Adrenal gland (tissue), 12 donors: ENCODE data around the gene HPDL. TPM values are rescaled to one million over a fixed set of nuclear protein-coding genes. Genes with fewer than 3 reads are reported as not detected.

ENCODE experiments used
- DNase-seq, 7 donors: peaks; one replicate each; pipeline ENCODE4 v3.0.0-alpha.2; 2019 to 2020
- H3K27ac ChIP-seq, 5 donors: fragments of 200-600 bp; sonication (generic) in 4 of 5; 1 replicate in 3 of 5; 2 replicates in 2 of 5; pipeline versions ENCODE4 v1.5.1 to v1.8.0; 2016 to 2020; ENCODE audit warnings: mild to moderate bottlenecking in 1 of 5
- H3K27me3 ChIP-seq: fragments of 200-600 bp; 2 replicates; pipeline ENCODE4 v1.8.0; 2021
- H3K36me3 ChIP-seq, 2 donors: fragments of 200-600 bp; replicated peaks in 1 of 2; 1 replicate in 1 of 2; 2 replicates in 1 of 2; pipeline versions ENCODE4 v1.5.1 to v1.8.0; 2018 to 2022
- H3K4me1 ChIP-seq, 2 donors: fragments of 200-600 bp; replicated peaks in 1 of 2; 1 replicate in 1 of 2; 2 replicates in 1 of 2; pipeline versions ENCODE4 v1.5.1 to v1.8.0; 2018 to 2021
- H3K4me3 ChIP-seq, 4 donors: fragments of 200-600 bp; sonication (generic) in 3 of 4; one replicate each; pipeline ENCODE4 v1.5.1; 2016 to 2018
- H3K9me3 ChIP-seq, 3 donors: fragments of 200-600 bp; sonication (generic) in 1 of 3; replicated peaks in 1 of 3; 1 replicate in 2 of 3; 2 replicates in 1 of 3; pipeline versions ENCODE4 v1.5.1 to v1.8.0; 2016 to 2021
- CTCF ChIP-seq, 6 experiments: fragments of 450-650 bp in 4 of 6; fragments of 200-600 bp in 2 of 6; sonication (generic) in 1 of 6; IDR thresholded peaks; 1 replicate in 5 of 6; 2 replicates in 1 of 6; pipeline versions ENCODE4 v1.5.1 to v1.8.0; 2016 to 2021; ENCODE audit warnings: antibody characterized with exemption in 6 of 6, mild to moderate bottlenecking in 2 of 6, moderate library complexity in 1 of 6
- POLR2A ChIP-seq, 2 donors: fragments of 450-650 bp; IDR thresholded peaks; one replicate each; pipeline ENCODE4 v1.6.1; 2017; ENCODE audit warnings: antibody characterized with exemption in 2 of 2, mild to moderate bottlenecking in 2 of 2, moderate library complexity in 1 of 2
- WGBS, 4 donors: extraction: QIAGEN DNeasy Blood & Tissue Kit in 2 of 4; methylation state at CpG; one replicate each; pipeline versions ENCODE4 v1.1.5 to v1.1.7; 2013 to 2017; 5-methylcytosine and 5-hydroxymethylcytosine counted together
- intact Hi-C, 2 donors: fragments of 100-400 bp; cut with DNase I; formaldehyde crosslinking; loops; one replicate each; pipeline versions ENCODE4 v1.14.1 to v1.15.0; 2022 to 2023
- polyA plus RNA-seq, 3 donors: library from polyadenylated mRNA; stranded (reverse); fragments of 200-250 nt in 2 of 3; fragments of 350-450 nt in 1 of 3; fragmentation: Illumina TruSeq in 1 of 3; extraction: RNeasy Lipid Tissue Mini Kit (QIAGEN cat#74804) in 1 of 3; gene quantifications; one replicate each; pipeline ENCODE4 v1.2.3, GENCODE V29; 2013 to 2014
- total RNA-seq, 9 donors: library from RNA; depleted of rRNA in 4 of 9; stranded (reverse); fragments of >200 nt in 4 of 9; fragments of 120-200 nt in 1 of 9; fragmentation: NEBNext Ultra II Directional in 1 of 9; extraction: Animal tissue kit (Norgen Biotek cat#: 25700) in 1 of 9; gene quantifications; one replicate each; pipeline versions ENCODE4 v1.1.0 to v1.2.4, GENCODE V29; 2013 to 2023
- donor health status: healthy with polysubstance abuse.
- donor health status: Bipolar disorder and iron deficiency.
- donor health status: DM: yes; HTN: yes; CAD: no.
- donor health status: DM: no; HTN: no; CAD: no.
- donor health status: DM: no; HTN: no; CAD: no.
- donor health status: DM: yes; HTN: yes; CAD: no.

Gene HPDL
- total and polyA plus RNA-seq, 12 donors, result 0.16 to 2.9 (median 0.33) TPM; not detected in 3

- Histone ChIP-seq H3K36me3 (peaks cover 0 to 27% of the 10 kb centered on the region in 2 donors), H3K27me3 (no peaks in the 10 kb centered on the region), H3K4me1 (peaks cover 10 to 11% of the 10 kb centered on the region in 2 donors), H3K4me3 (no peak overlapping the region), H3K27ac (no peak overlapping the region), H3K9me3 (no peaks in the 10 kb centered on the region)
- WGBS, 4 donors, result 92 to 96% (median 95%) methylated on average over 4 of the region's 4 CpGs
- no peak for DNase-seq
- no peak for TF ChIP-seq POLR2A (IDR thresholded peaks at IDR 0.05)
- TF ChIP-seq CTCF (IDR thresholded peaks at IDR 0.05), result no peak
- intact Hi-C loops, result no loop called here
These were observed 9.2 kb downstream of the HPDL start for GRCh38 chr1:45335855-45336324.

GRCh38 chr1:45337630-45338325 lies 11.1 kb downstream of the HPDL start:
- WGBS, 4 donors, result 91 to 100% (median 97%) methylated on average over 3 of the region's 3 CpGs
- no peak for DNase-seq
- H3K36me3 ChIP-seq, result peaks cover 0 to 26% of the 10 kb centered on the region in 2 donors
- intact Hi-C loops, result no loop called here
- H3K27me3 ChIP-seq, result no peaks in the 10 kb centered on the region
- no peak overlapping the region for H3K4me3 ChIP-seq
- TF ChIP-seq CTCF (IDR thresholded peaks at IDR 0.05) (no peak), POLR2A (IDR thresholded peaks at IDR 0.05) (no peak)
- no peaks in the 10 kb centered on the region for H3K9me3 ChIP-seq
- H3K4me1 ChIP-seq, result peaks cover 19 to 20% of the 10 kb centered on the region in 2 donors
- no peak overlapping the region for H3K27ac ChIP-seq

- 1 to 2% (median 1%) methylated on average over 10 to 70 of the region's 70 CpGs for WGBS, 4 donors
- intact Hi-C loops, result loop anchor here in 1 of 2 donors (10.0 kb wide), 1 partner anchor 225 kb away; no protein-coding TSS in a partner anchor
- TF ChIP-seq CTCF (IDR thresholded peaks at IDR 0.05) (no peak), POLR2A (IDR thresholded peaks at IDR 0.05) (peak; percentile 76 to 78)
These were observed 13.3 kb downstream of the HPDL start, which contains the start of the genes MUTYH and TOE1 for GRCh38 chr1:45339789-45340558. Gene MUTYH (minus strand): TSS chr1:45340440. CDS start chr1:45334505, 5,935 bp downstream. Gene TOE1 (plus strand): TSS chr1:45340170. CDS start chr1:45340253, 83 bp downstream.

More at GRCh38 chr1:45339789-45340558, 13.3 kb downstream of the HPDL start, which contains the start of the genes MUTYH and TOE1:
- Histone ChIP-seq H3K27ac (peak within 1 kb of the TSS; percentile 88 to 96 (median 92)), H3K27me3 (no peaks in the 10 kb centered on the region), H3K36me3 (peaks cover 0 to 35% of the 10 kb centered on the region in 2 donors), H3K4me3 (peak within 1 kb of the TSS; percentile 37 to 95 (median 74)), H3K9me3 (no peaks in the 10 kb centered on the region), H3K4me1 (peaks cover 19 to 20% of the 10 kb centered on the region in 2 donors)
- peak; percentile 90 to 96 (median 92) for DNase-seq
